DND-41 (cell line): ENCODE data around the gene CAD.

Experiments used
- ATAC-seq: fragments of 200-7000 bp; cut with Tn5 transposase; 3 replicates; pipeline ENCODE4 v1.9.1; 2021; ENCODE audit warnings: low read depth; ENCODE audit not compliant: insufficient read depth
- DNase-seq: peaks from one replicate; pipeline ENCODE4 v3.0.0-alpha.2; 2020
- H2AFZ ChIP-seq: 2 replicates; pipeline ENCODE4 v1.6.0; 2012; ENCODE audit warnings: low read depth, low read length
- H3K27ac ChIP-seq: 2 replicates; pipeline ENCODE4 v1.5.1; 2012; ENCODE audit warnings: low read length, inconsistent platforms
- H3K27me3 ChIP-seq: fragments of 200-600 bp; sonication (generic); 2 replicates; pipeline ENCODE4 v1.6.0; 2012; ENCODE audit warnings: low read length, mild to moderate bottlenecking, inconsistent platforms; ENCODE audit not compliant: insufficient read depth, poor library complexity
- H3K36me3 ChIP-seq: 2 replicates; pipeline ENCODE4 v1.5.1; 2012; ENCODE audit warnings: low read length, inconsistent platforms; ENCODE audit not compliant: insufficient read depth
- H3K4me1 ChIP-seq: 2 replicates; pipeline ENCODE4 v1.5.1; 2012; ENCODE audit warnings: mild to moderate bottlenecking, low read length; ENCODE audit not compliant: insufficient read depth
- H3K4me2 ChIP-seq: 2 replicates; pipeline ENCODE4 v1.6.0; 2012; ENCODE audit warnings: mild to moderate bottlenecking, moderate library complexity, low read length, inconsistent platforms; ENCODE audit not compliant: insufficient read depth
- H3K4me3 ChIP-seq, 2 experiments: fragments of 200-600 bp in 1 of 2; shearing (Covaris generic) in 1 of 2; 2 replicates each; pipeline ENCODE4 v1.5.1; 2012 to 2016; ENCODE audit warnings: inconsistent platforms in 2 of 2, low read length in 2 of 2, mild to moderate bottlenecking in 2 of 2, low read depth in 1 of 2, moderate library complexity in 1 of 2
- H3K79me2 ChIP-seq: 2 replicates; pipeline ENCODE4 v1.6.0; 2012; ENCODE audit warnings: low read length, inconsistent platforms; ENCODE audit not compliant: insufficient read depth
- H3K9ac ChIP-seq: 2 replicates; pipeline ENCODE4 v1.6.0; 2012; ENCODE audit warnings: low read depth, mild to moderate bottlenecking, inconsistent platforms, low read length, moderate library complexity
- H3K9me3 ChIP-seq: 2 replicates; pipeline ENCODE4 v1.5.1; 2012; ENCODE audit warnings: low read length, moderate library complexity, mild to moderate bottlenecking, inconsistent platforms; ENCODE audit not compliant: insufficient read depth, severe bottlenecking
- H4K20me1 ChIP-seq: 2 replicates; pipeline ENCODE4 v1.6.0; 2012; ENCODE audit warnings: low read length; ENCODE audit not compliant: insufficient read depth
- CTCF ChIP-seq: IDR thresholded peaks from 2 replicates; pipeline ENCODE4 v1.5.1; 2012; ENCODE audit warnings: borderline replicate concordance, low read length, moderate library complexity, mild to moderate bottlenecking; ENCODE audit not compliant: poor library complexity, severe bottlenecking; ENCODE audit errors: extremely low read depth
- EZH2 ChIP-seq: IDR thresholded peaks from 3 replicates; pipeline ENCODE4 v1.6.1; 2012; ENCODE audit warnings: borderline replicate concordance, low read depth, mild to moderate bottlenecking, moderate library complexity, low read length, inconsistent platforms; ENCODE audit not compliant: severe bottlenecking

The CAD gene

GRCh38 chr2:27285481-27285880 lies 68.3 kb downstream of the CAD start:
- Histone ChIP-seq H3K27me3 (peaks cover 51% of the 10 kb centered on the region), H3K4me1 (no peaks in the 10 kb centered on the region), H3K27ac (no peak overlapping the region), H3K4me3 (no peak overlapping the region), H4K20me1 (no peaks in the 10 kb centered on the region), H3K4me2 (no peak overlapping the region), H3K9me3 (no peaks in the 10 kb centered on the region), H2AFZ (no peak overlapping the region), H3K79me2 (no peaks in the 10 kb centered on the region), H3K36me3 (no peaks in the 10 kb centered on the region), H3K9ac (no peak overlapping the region)
- TF ChIP-seq CTCF = no peak
- no peak for DNase-seq
- ATAC-seq = no peak

- TF ChIP-seq EZH2 (no peak), CTCF (no peak)
- ATAC-seq = no peak
- H4K20me1 ChIP-seq = no peaks in the 10 kb centered on the region
- DNase-seq = no peak
- H3K9ac ChIP-seq = no peak overlapping the region
- H3K27ac ChIP-seq = no peak overlapping the region
- no peak overlapping the region for H3K4me3 ChIP-seq
- no peak overlapping the region for H2AFZ ChIP-seq
- H3K4me2 ChIP-seq = no peak overlapping the region
- no peaks in the 10 kb centered on the region for H3K36me3 ChIP-seq
- no peaks in the 10 kb centered on the region for H3K9me3 ChIP-seq
- no peaks in the 10 kb centered on the region for H3K4me1 ChIP-seq
- H3K27me3 ChIP-seq = peaks cover 52% of the 10 kb centered on the region
- no peaks in the 10 kb centered on the region for H3K79me2 ChIP-seq
Measured at GRCh38 chr2:27288610-27289009, 71.4 kb downstream of the CAD start.

- Histone ChIP-seq H2AFZ (no peak overlapping the region), H3K4me2 (no peak overlapping the region), H3K79me2 (no peaks in the 10 kb centered on the region), H3K27ac (no peak overlapping the region), H3K4me3 (no peak overlapping the region), H4K20me1 (no peaks in the 10 kb centered on the region), H3K4me1 (no peaks in the 10 kb centered on the region), H3K9me3 (no peaks in the 10 kb centered on the region), H3K27me3 (peaks cover 38% of the 10 kb centered on the region), H3K9ac (no peak overlapping the region), H3K36me3 (no peaks in the 10 kb centered on the region)
- ATAC-seq (no peak), DNase-seq (no peak)
- TF ChIP-seq CTCF (no peak), EZH2 (no peak)
Measured at GRCh38 chr2:27290549-27290948, 73.4 kb downstream of the CAD start.

GRCh38 chr2:27291865-27292264 lies 74.7 kb downstream of the CAD start:
- Histone ChIP-seq H3K27ac (no peak overlapping the region), H3K36me3 (no peaks in the 10 kb centered on the region), H3K9ac (no peak overlapping the region), H3K4me1 (no peaks in the 10 kb centered on the region), H4K20me1 (no peaks in the 10 kb centered on the region), H3K79me2 (no peaks in the 10 kb centered on the region), H3K4me2 (no peak overlapping the region), H3K27me3 (peaks cover 27% of the 10 kb centered on the region), H3K9me3 (no peaks in the 10 kb centered on the region), H2AFZ (no peak overlapping the region), H3K4me3 (no peak overlapping the region)
- no peak for TF ChIP-seq EZH2
- no peak for TF ChIP-seq CTCF
- DNase-seq (no peak), ATAC-seq (no peak)
